Progenitor cell of endocrine pancreas (in vitro differentiated cells): Measurements from ENCODE around the gene RRP15. TPM values are rescaled to one million over a fixed set of nuclear protein-coding genes. Genes with fewer than 3 reads are reported as not detected.

Experiments
- DNase-seq: peaks from one replicate; pipeline ENCODE4 v3.0.0; 2021; ENCODE audit warnings: low spot score; ENCODE audit not compliant: unreplicated experiment
- H3K27ac Mint-ChIP-seq: 2 replicates; pipeline ENCODE4 v1.8.0; 2021; ENCODE audit warnings: mild to moderate bottlenecking, moderate library complexity, mixed read lengths
- H3K27me3 Mint-ChIP-seq: 2 replicates; pipeline ENCODE4 v1.8.0; 2021; ENCODE audit warnings: mixed read lengths
- H3K36me3 Mint-ChIP-seq: 2 replicates; pipeline ENCODE4 v1.8.0; 2022; ENCODE audit warnings: mixed read lengths; ENCODE audit not compliant: insufficient read depth
- H3K4me1 Mint-ChIP-seq: 2 replicates; pipeline ENCODE4 v1.8.0; 2021; ENCODE audit warnings: low read depth, mixed read lengths
- H3K4me3 Mint-ChIP-seq: 2 replicates; pipeline ENCODE4 v1.8.0; 2021; ENCODE audit warnings: low read depth, mild to moderate bottlenecking, moderate library complexity, mixed read lengths
- H3K9me3 Mint-ChIP-seq: 2 replicates; pipeline ENCODE4 v1.8.0; 2021; ENCODE audit warnings: low read depth, mixed read lengths
- total RNA-seq: library from RNA; stranded (reverse); gene quantifications from 2 replicates; pipeline ENCODE4 v1.2.1, GENCODE V29; 2021
- TF ChIP-seq, protein P1 (sequence below): fragments of 200-600 bp; sonication (generic); IDR thresholded peaks from one replicate; pipeline ENCODE4 v1.5.0; 2021; ENCODE audit warnings: antibody characterized with exemption, mild to moderate bottlenecking; ENCODE audit not compliant: unreplicated experiment

RRP15 gene
- total RNA-seq, 1 donor from 2014 or later, result 24.6 TPM

DNA sequence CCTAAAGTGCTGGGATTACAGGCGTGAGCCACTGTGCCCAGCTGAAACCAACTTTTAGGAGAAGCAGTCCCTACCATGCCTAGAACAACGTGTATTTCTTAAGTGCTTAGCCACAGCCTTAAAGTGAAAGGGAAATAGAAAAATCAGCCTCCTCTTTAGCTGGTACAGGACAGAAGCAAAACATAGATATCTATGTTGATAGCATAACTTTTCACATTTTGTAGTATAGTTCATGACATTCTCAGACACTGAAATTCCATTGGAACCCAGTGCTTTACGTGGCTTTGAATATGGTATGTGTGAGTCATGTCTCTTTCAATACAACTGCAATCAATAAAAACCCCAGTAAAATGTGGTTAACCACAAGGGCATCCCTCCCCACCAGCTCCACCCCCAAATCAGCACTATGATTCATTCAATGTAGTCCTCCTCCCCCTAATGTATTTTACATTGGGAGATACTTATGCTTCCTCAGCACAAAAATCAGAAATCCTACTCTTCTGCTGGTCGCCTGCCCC is 92.1 kb downstream of the RRP15 start:
- Mint-ChIP-seq H3K36me3 (peaks cover 9% of the 10 kb centered on the region), H3K4me3 (no peak overlapping the region), H3K27ac (no peak overlapping the region), H3K4me1 (peaks cover 54% of the 10 kb centered on the region), H3K27me3 (no peaks in the 10 kb centered on the region), H3K9me3 (no peaks in the 10 kb centered on the region)
- no peak for DNase-seq
- TF ChIP-seq, protein P1, sequence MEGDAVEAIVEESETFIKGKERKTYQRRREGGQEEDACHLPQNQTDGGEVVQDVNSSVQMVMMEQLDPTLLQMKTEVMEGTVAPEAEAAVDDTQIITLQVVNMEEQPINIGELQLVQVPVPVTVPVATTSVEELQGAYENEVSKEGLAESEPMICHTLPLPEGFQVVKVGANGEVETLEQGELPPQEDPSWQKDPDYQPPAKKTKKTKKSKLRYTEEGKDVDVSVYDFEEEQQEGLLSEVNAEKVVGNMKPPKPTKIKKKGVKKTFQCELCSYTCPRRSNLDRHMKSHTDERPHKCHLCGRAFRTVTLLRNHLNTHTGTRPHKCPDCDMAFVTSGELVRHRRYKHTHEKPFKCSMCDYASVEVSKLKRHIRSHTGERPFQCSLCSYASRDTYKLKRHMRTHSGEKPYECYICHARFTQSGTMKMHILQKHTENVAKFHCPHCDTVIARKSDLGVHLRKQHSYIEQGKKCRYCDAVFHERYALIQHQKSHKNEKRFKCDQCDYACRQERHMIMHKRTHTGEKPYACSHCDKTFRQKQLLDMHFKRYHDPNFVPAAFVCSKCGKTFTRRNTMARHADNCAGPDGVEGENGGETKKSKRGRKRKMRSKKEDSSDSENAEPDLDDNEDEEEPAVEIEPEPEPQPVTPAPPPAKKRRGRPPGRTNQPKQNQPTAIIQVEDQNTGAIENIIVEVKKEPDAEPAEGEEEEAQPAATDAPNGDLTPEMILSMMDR, result no peak

DNA sequence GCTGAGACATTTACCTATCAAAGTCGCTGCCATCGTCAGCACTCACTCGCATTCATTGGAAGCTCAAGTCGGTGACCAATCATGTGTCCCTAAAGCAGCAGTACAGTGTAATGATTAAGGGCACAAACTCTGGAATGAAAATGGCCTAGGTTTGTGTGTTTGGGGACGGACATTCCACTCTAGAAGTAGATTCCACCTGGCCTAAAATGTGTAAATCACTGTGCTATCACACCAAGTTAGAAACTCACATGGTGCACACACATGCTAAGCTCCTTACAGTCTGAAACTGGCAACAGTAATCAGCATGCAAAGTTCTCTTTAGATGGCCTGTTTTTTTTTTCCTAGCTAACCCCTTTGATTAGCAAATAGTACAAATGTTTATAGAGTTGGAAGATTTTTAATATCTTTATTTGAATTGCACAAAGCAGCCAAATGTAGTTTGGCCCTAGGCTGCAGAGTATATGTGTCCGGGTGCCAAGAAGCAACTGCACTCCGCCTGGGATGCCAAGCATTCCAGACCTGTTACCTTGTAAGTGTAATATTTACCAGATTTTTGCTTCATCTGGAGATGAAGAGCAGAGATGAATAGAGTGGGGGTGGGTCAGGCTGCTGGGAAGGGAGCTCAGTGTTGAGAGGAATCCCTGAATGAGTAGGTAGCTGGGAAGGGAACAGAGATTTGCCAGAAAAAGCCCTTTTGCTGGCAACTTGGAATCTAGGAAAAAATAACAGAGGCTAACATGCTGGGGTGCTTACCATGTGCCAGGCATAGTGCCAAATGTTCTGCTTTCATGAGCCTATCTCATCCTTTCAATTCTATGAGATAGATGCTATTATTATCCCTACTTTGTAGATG is 95.3 kb downstream of the RRP15 start:
- H3K4me3 Mint-ChIP-seq, result no peak overlapping the region
- DNase-seq, result no peak
- peaks cover 41% of the 10 kb centered on the region for H3K4me1 Mint-ChIP-seq
- no peaks in the 10 kb centered on the region for H3K9me3 Mint-ChIP-seq
- no peaks in the 10 kb centered on the region for H3K27me3 Mint-ChIP-seq
- peak overlapping the region; percentile 83 for H3K27ac Mint-ChIP-seq
- H3K36me3 Mint-ChIP-seq, result peaks cover 9% of the 10 kb centered on the region
- TF ChIP-seq, protein P1, result no peak

DNA sequence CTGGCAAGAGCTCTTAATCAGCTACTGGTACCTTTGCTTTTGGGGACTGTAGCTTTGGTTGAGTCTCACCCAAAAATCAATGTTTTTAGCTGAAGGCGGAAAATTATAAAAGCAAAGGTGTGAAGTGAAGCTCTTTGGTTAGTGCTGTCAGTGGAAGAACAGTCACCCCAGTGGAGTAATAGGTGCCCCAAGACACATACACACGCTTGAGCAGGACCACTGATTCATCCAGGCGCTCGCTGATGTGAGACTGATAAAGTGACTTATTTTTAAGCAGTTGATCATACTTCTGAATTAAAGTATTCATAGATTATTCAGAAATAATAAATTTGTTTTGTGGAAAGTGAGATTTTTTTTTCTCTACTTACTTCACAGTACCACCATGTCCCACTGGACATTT is 97.2 kb downstream of the RRP15 start:
- peaks cover 9% of the 10 kb centered on the region for H3K36me3 Mint-ChIP-seq
- H3K27me3 Mint-ChIP-seq, result no peaks in the 10 kb centered on the region
- TF ChIP-seq, protein P1, result no peak
- peak overlapping the region; percentile 20 for H3K27ac Mint-ChIP-seq
- no peak overlapping the region for H3K4me3 Mint-ChIP-seq
- H3K4me1 Mint-ChIP-seq, result peaks cover 37% of the 10 kb centered on the region
- DNase-seq, result no peak
- no peaks in the 10 kb centered on the region for H3K9me3 Mint-ChIP-seq

DNA sequence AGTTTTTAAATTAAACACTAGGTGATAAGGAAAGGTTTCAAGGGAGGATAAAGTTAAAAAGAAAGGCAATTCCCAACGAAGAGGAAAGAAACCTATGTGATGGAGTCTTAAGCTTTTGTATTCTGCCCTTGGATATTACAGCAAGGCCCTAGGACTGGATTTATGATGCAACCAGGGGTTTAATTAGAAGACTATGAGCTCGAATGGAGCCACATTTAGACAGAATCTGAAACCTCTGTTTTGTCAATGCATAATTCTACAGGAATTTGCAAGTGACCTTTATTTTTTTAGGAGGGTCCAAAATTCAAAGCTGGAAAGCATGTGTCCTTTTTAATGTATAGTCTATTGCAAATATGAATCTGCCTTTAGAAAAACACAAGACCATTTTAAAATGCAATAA is 98.0 kb downstream of the RRP15 start:
- Mint-ChIP-seq H3K9me3 (no peaks in the 10 kb centered on the region), H3K4me1 (peaks cover 32% of the 10 kb centered on the region), H3K4me3 (no peak overlapping the region), H3K36me3 (peaks cover 9% of the 10 kb centered on the region), H3K27ac (peak overlapping the region; percentile 42), H3K27me3 (no peaks in the 10 kb centered on the region)
- DNase-seq, result no peak
- TF ChIP-seq, protein P1, result no peak

DNA sequence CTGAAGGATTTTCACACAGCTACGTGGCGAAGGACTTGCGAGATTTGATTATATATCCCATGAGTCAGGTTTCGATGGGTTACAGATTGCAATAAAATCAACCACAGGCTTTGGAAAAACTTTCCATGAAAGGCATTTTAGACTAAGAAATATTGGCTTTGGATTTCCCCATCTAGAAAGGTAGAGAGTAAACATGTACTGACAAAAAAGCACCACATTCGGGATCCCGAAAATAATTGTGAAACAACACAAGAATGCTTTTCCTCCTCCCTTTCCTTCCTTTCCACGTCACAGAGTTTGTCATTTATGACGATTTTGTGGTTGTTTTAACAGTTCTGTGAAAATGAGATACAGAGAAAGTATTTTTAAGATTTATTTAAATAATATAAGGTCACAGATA is 98.6 kb downstream of the RRP15 start:
- no peak for DNase-seq
- Mint-ChIP-seq H3K4me1 (peaks cover 32% of the 10 kb centered on the region), H3K9me3 (no peaks in the 10 kb centered on the region), H3K27ac (peak overlapping the region; percentile 42), H3K36me3 (peaks cover 8% of the 10 kb centered on the region), H3K27me3 (no peaks in the 10 kb centered on the region), H3K4me3 (no peak overlapping the region)
- TF ChIP-seq, protein P1, result no peak
